ENCODE data around the gene DPEP3.

DPEP3 gene

DNA sequence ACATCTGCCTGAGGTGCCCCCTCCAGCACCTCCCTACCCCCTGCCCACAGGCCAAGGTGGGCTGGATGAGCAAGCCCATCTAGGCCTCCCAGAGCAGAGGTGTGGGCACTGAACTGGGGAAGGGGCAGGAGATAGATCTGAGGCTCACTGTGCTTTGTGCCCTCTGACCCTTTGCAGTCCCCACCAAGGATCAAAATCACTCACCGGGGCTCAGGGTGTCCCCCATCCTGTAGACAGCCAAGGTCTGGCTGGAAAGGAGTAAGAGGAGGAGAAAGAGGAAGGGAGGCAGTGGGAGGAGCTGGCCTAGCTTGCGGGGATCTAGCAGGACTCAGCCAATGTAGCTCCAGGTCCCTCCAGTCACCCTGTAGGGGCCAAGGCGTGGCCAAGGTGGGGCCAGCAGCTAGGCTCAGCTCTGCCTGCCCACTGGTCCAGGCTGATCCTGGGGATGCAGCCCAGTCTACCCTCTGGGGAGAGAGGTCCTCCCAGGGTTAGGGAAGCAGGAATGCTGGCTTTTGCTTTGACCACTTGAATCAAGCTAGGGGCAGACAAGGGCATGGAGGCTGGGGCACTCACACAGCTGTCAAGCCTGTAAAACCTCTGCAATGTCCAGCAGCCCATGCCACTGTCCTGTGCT lies 13.6 kb downstream of the DPEP3 start:
- in situ Hi-C loops (cut with MboI; ENCODE audit: low sequenced_read_pairs, unreplicated experiment), result no loop called here
- no peak for DNase-seq (ENCODE audit: low spot score)
- TF ChIP-seq, protein P1, sequence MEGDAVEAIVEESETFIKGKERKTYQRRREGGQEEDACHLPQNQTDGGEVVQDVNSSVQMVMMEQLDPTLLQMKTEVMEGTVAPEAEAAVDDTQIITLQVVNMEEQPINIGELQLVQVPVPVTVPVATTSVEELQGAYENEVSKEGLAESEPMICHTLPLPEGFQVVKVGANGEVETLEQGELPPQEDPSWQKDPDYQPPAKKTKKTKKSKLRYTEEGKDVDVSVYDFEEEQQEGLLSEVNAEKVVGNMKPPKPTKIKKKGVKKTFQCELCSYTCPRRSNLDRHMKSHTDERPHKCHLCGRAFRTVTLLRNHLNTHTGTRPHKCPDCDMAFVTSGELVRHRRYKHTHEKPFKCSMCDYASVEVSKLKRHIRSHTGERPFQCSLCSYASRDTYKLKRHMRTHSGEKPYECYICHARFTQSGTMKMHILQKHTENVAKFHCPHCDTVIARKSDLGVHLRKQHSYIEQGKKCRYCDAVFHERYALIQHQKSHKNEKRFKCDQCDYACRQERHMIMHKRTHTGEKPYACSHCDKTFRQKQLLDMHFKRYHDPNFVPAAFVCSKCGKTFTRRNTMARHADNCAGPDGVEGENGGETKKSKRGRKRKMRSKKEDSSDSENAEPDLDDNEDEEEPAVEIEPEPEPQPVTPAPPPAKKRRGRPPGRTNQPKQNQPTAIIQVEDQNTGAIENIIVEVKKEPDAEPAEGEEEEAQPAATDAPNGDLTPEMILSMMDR (IDR thresholded peaks at IDR 0.05; ENCODE audit: borderline replicate concordance, control extremely low read depth, extremely low read depth, insufficient read depth, missing control alignments), result no peak

DNA sequence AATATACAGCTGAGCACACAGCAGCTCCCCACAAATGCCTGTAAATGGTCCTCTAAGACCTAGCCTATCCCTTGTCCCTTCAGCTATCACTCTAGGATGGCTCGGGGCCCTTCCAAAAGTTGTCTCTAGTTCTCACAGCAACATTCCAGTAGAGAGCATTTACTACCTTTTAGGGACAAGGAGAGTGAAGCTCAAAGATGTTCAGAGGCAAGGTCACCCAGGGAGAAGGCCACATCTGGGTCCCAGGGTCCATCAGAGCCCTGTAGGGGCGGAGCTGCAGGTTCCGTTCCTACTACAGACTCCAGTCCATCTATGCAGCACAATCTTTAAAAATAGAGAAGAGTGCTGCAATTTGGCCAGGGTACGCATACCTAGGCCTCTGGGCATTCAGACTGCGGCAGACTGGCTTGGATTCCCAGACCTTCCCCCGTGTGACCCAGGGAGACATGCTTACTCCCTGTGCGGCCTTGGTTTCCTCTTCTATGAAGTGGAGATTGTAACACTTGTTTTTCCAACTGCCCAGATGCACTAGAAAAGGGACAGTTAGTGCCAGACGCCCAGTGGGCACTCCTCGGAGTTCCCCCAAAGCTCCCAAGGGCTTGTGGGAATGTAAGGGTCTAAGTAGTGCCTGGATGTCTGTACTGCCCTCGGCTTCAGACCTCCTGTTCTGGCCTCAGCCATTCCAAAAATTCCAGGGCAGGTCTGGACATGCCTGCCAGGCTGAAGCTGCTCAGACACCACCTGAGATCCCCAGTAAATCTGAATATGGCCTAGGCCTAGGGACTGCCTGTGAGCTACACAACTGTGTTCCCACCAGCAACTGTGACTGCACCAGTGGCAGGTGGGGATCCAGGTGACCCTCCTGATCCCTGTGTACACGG lies 14.4 kb downstream of the DPEP3 start:
- in situ Hi-C loops (cut with MboI; ENCODE audit: low sequenced_read_pairs, unreplicated experiment), result no loop called here
- TF ChIP-seq, protein P1 (IDR thresholded peaks at IDR 0.05; ENCODE audit: borderline replicate concordance, control extremely low read depth, extremely low read depth, insufficient read depth, missing control alignments), result no peak
- DNase-seq (ENCODE audit: low spot score), result no peak

DNA sequence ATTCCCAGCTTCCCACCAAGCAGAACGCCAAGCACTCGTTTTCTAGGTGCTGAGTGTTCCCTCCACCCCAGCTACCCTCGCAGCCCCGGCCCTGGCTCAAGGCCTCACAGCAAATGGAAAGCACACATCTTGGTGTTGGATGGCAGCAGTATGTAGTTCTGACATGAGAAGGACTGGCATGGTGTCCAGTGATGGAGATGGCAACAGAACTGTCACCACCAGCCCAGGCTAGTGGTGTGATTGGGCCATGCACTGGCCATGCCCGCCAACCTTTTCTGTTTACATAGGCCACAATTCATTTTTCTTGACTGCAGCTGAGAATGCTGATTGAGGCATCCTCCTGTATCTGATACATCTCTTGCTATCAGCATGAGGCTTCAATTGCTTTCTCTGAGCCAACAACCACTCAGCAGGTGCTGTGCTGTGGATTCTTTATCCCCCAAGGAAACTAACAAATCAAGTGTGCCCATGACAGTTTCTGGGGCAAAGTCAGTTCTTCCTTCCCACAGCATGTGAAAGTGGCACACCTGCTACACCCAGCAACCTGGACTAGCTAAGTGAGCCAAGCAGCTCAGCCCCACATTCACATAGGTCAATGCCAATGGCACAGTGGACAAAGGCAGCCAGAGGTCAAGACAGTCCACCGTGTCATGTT lies 15.7 kb downstream of the DPEP3 start:
- TF ChIP-seq, protein P1 (IDR thresholded peaks at IDR 0.05; ENCODE audit: borderline replicate concordance, control extremely low read depth, extremely low read depth, insufficient read depth, missing control alignments), result no peak
- in situ Hi-C loops (cut with MboI; ENCODE audit: low sequenced_read_pairs, unreplicated experiment), result no loop called here
- no peak for DNase-seq (ENCODE audit: low spot score)

DNA sequence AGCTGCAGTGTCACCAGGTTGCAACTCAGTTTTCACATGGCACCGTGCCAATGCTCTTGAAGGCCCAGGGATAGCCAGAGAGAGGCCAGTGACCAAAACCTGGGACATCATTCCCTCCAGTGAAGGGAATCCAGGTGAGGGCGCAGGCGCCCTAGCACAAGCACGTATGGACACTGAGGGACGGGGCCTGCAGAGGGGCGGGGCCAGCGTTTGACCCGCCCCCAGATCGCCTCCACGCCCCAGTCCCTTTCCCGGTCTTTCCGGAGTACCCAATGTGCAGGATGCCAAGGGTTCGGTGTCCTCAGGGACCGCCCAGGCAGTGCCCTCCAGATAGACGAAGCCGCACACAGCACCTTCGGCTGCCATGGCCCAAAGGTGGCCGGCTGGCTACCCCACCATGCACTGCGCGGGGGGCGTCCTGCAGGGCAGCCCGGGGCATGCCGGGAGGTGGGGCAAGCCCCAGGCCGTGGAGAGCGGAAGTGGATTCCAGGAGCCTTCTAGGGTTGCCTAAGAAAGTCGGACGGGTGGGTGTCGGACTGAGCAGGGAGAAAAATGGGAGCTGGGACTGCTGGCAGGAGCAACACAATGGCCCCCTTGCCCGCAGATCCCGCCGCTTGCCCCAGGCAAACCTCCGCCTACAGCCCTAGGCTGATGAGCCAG lies 16.5 kb downstream of the DPEP3 start:
- in situ Hi-C loops (cut with MboI; ENCODE audit: low sequenced_read_pairs, unreplicated experiment), result no loop called here
- TF ChIP-seq, protein P1 (IDR thresholded peaks at IDR 0.05; ENCODE audit: borderline replicate concordance, control extremely low read depth, extremely low read depth, insufficient read depth, missing control alignments), result no peak
- no peak for DNase-seq (ENCODE audit: low spot score)

DNA sequence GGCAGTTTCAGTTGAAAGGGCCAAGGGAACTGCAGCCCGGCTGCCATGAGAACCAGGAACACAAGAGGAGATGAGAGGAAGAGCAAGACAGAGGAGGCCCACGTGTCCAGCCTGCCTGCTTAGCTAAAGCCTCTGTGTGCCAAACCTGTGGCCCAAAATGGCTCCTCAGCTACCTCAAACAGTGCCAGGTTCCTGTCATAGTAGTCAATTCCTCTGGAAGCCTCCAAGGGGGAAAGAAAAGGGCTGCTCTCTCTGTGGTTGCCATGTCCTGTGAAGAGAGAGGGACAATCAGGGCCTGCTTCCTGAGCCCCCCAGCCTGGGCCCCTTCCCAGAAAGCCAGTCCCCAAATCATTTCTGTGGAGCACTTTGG lies 17.0 kb downstream of the DPEP3 start:
- in situ Hi-C loops (cut with MboI; ENCODE audit: low sequenced_read_pairs, unreplicated experiment), result no loop called here
- no peak for DNase-seq (ENCODE audit: low spot score)
- TF ChIP-seq, protein P1 (IDR thresholded peaks at IDR 0.05; ENCODE audit: borderline replicate concordance, control extremely low read depth, extremely low read depth, insufficient read depth, missing control alignments), result no peak

DNA sequence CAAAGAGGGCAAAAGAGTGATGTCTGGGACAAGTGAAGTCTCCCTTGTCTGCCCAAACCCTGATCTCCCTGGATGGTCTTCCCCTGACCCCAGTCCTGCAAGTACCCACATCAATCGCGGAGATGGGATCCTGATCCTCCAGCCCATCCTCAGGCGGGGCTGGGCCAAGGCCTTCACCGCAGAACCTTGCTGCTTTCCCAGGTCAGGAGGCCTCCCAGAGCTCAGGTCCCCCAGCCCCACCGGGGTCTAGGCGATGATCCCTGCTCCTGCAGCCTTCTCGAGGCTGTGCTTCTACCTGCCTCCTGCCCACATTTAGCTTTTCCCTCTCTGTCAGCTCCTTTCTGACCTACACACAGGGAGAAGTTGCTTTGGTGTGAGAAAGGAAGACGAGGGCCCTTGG lies 18.2 kb downstream of the DPEP3 start:
- no peak for DNase-seq (ENCODE audit: low spot score)
- in situ Hi-C loops (cut with MboI; ENCODE audit: low sequenced_read_pairs, unreplicated experiment), result no loop called here
- TF ChIP-seq, protein P1 (IDR thresholded peaks at IDR 0.05; ENCODE audit: borderline replicate concordance, control extremely low read depth, extremely low read depth, insufficient read depth, missing control alignments), result no peak

Measured in GM13976 (cell line).